Aorta (tissue), 5 donors: Measurements from ENCODE around the gene SCART1. TPM values are rescaled to one million over a fixed set of nuclear protein-coding genes. Genes with fewer than 3 reads are reported as not detected.
"Not testable (repeated sequence)": the region's sequence is repeated elsewhere in the genome, so short reads cannot be mapped to it uniquely, and the experiment has no call there.

Experiments
- ATAC-seq: fragments of 200-7000 bp; cut with Tn5 transposase; one replicate; pipeline ENCODE4 v1.9.1; 2022; ENCODE audit warnings: moderate library complexity; ENCODE audit not compliant: low FRiP score
- DNase-seq, 2 donors: peaks; one replicate each; pipeline ENCODE4 v3.0.0-alpha.2; 2020
- H3K27ac ChIP-seq, 2 donors: one replicate each; pipeline ENCODE4 v1.5.1; 2013; ENCODE audit warnings: low read length in 2 of 2, mild to moderate bottlenecking in 2 of 2, moderate library complexity in 2 of 2, control low read depth in 1 of 2, inconsistent platforms in 1 of 2, low read depth in 1 of 2
- H3K27me3 ChIP-seq, 2 donors: one replicate each; pipeline ENCODE4 v1.6.1; 2013; ENCODE audit warnings: control low read depth in 1 of 2, low read length in 1 of 2, mild to moderate bottlenecking in 1 of 2, moderate library complexity in 1 of 2; ENCODE audit not compliant: insufficient read depth in 2 of 2, control insufficient read depth in 1 of 2
- H3K36me3 ChIP-seq, 2 donors: one replicate each; pipeline ENCODE4 v1.6.1; 2013; ENCODE audit warnings: control low read depth in 1 of 2, low read length in 1 of 2, mild to moderate bottlenecking in 1 of 2; ENCODE audit not compliant: insufficient read depth in 2 of 2, control insufficient read depth in 1 of 2
- H3K4me1 ChIP-seq, 2 donors: one replicate each; pipeline ENCODE4 v1.6.1; 2013; ENCODE audit warnings: low read length in 2 of 2, control low read depth in 1 of 2, mild to moderate bottlenecking in 1 of 2, moderate library complexity in 1 of 2; ENCODE audit not compliant: insufficient read depth in 2 of 2, control insufficient read depth in 1 of 2
- H3K4me3 ChIP-seq, 2 donors: one replicate each; pipeline ENCODE4 v1.5.1; 2013; ENCODE audit warnings: low read length in 2 of 2, control low read depth in 1 of 2, mild to moderate bottlenecking in 1 of 2
- H3K9me3 ChIP-seq: one replicate; pipeline ENCODE4 v1.6.1; 2013; ENCODE audit warnings: mild to moderate bottlenecking, low read length; ENCODE audit not compliant: control insufficient read depth
- WGBS, 2 donors: extraction: QIAGEN DNeasy Blood & Tissue Kit; methylation state at CpG; one replicate each; pipeline ENCODE4 v1.1.7; 2013; 5-methylcytosine and 5-hydroxymethylcytosine counted together
- intact Hi-C, 2 donors: fragments of 100-400 bp; cut with DNase I; formaldehyde crosslinking; loops; one replicate each; pipeline versions ENCODE4 v1.14.2 to v1.15.0; 2022
- polyA plus RNA-seq, 2 donors: library from polyadenylated mRNA; stranded (reverse); fragments of 200-250 nt; gene quantifications; one replicate each; pipeline ENCODE4 v1.2.3, GENCODE V29; 2013
- total RNA-seq, 2 donors: library from RNA; stranded (reverse); fragmentation: NEBNext Ultra II Directional; extraction: Animal tissue kit (Norgen Biotek cat#: 25700); gene quantifications; one replicate each; pipeline ENCODE4 v1.2.1, GENCODE V29; 2021
- donor health status: healthy with polysubstance abuse.
- donor health status: Bipolar disorder and iron deficiency.
- donor health status: DM: no; HTN: no; CAD: no.
- donor health status: DM: no; HTN: no; CAD: no.
- donor health status: DM: yes; HTN: yes; CAD: no.

Gene SCART1
- total and polyA plus RNA-seq, 4 donors = 2.4 to 7.3 (median 5.4) TPM; not detected in 1

- Histone ChIP-seq H3K4me1 (no peaks in the 10 kb centered on the region), H3K27me3 (no peaks in the 10 kb centered on the region), H3K4me3 (no peak overlapping the region), H3K27ac (no peak overlapping the region), H3K36me3 (no peaks in the 10 kb centered on the region), H3K9me3 (no peaks in the 10 kb centered on the region)
- WGBS, 2 donors = 93% methylated on average over 6 to 7 of the region's 7 CpGs
- intact Hi-C loops = no loop called here
- DNase-seq (no peak), ATAC-seq (no peak)
These were observed 12.3 kb downstream of the SCART1 start for GRCh38 chr10:133465950-133466474.

- no peaks in the 10 kb centered on the region for H3K27me3 ChIP-seq
- DNase-seq = no peak
- 87 to 93% methylated on average over 7 of the region's 7 CpGs for WGBS, 2 donors
These were observed 13.0 kb downstream of the SCART1 start for GRCh38 chr10:133466683-133467275.

GRCh38 chr10:133467286-133467911 lies 13.7 kb downstream of the SCART1 start:
- Histone ChIP-seq H3K36me3 (no peaks in the 10 kb centered on the region), H3K27me3 (no peaks in the 10 kb centered on the region), H3K27ac (no peak overlapping the region), H3K4me3 (no peak overlapping the region), H3K9me3 (no peaks in the 10 kb centered on the region), H3K4me1 (no peaks in the 10 kb centered on the region)
- DNase-seq (peak in 1 of 2 donors; percentile 69), ATAC-seq (no peak)
- 92% methylated on average over 17 of the region's 17 CpGs for WGBS, 2 donors
- intact Hi-C loops = no loop called here

More at GRCh38 chr10:133466683-133467275, 13.0 kb downstream of the SCART1 start:
- Histone ChIP-seq H3K36me3 (no peaks in the 10 kb centered on the region), H3K4me1 (no peaks in the 10 kb centered on the region), H3K27ac (no peak overlapping the region), H3K9me3 (no peaks in the 10 kb centered on the region), H3K4me3 (no peak overlapping the region)
- ATAC-seq = no peak
- intact Hi-C loops = no loop called here

GRCh38 chr10:133469205-133469604 lies 15.5 kb downstream of the SCART1 start:
- whole genome bisulfite sequencing, 2 donors = 84 to 86% methylated on average over 3 of the region's 3 CpGs

GRCh38 chr10:133471300-133472109 lies 17.8 kb downstream of the SCART1 start:
- ATAC-seq (no peak), DNase-seq (no peak)
- Histone ChIP-seq H3K27me3 (no peaks in the 10 kb centered on the region), H3K36me3 (no peaks in the 10 kb centered on the region), H3K4me3 (no peak overlapping the region), H3K27ac (no peak overlapping the region), H3K4me1 (no peaks in the 10 kb centered on the region), H3K9me3 (no peaks in the 10 kb centered on the region)
- intact Hi-C loops = no loop called here
- 76 to 83% methylated on average over 7 of the region's 7 CpGs for WGBS, 2 donors

More at GRCh38 chr10:133469205-133469604, 15.5 kb downstream of the SCART1 start:
- H3K4me1 ChIP-seq, H3K36me3 ChIP-seq, H3K27me3 ChIP-seq, intact Hi-C loops, H3K4me3 ChIP-seq, H3K9me3 ChIP-seq, H3K27ac ChIP-seq, ATAC-seq, DNase-seq: not testable (repeated sequence)

- Histone ChIP-seq H3K9me3 (no peaks in the 10 kb centered on the region), H3K27me3 (no peaks in the 10 kb centered on the region), H3K4me3 (no peak overlapping the region), H3K36me3 (no peaks in the 10 kb centered on the region), H3K27ac (no peak overlapping the region), H3K4me1 (no peaks in the 10 kb centered on the region)
- no peak for DNase-seq
- ATAC-seq = no peak
- 64% methylated on average over 4 of the region's 4 CpGs for WGBS, 2 donors
- intact Hi-C loops = no loop called here
These were observed 19.5 kb downstream of the SCART1 start for GRCh38 chr10:133473270-133473669.

- H3K9me3 ChIP-seq = no peaks in the 10 kb centered on the region
- no peaks in the 10 kb centered on the region for H3K4me1 ChIP-seq
- intact Hi-C loops = no loop called here
- H3K36me3 ChIP-seq = no peaks in the 10 kb centered on the region
- no peaks in the 10 kb centered on the region for H3K27me3 ChIP-seq
- DNase-seq (no peak), ATAC-seq (no peak)
- WGBS, 2 donors = 75 to 84% methylated on average over 2 of the region's 2 CpGs
- H3K27ac ChIP-seq = no peak overlapping the region
- no peak overlapping the region for H3K4me3 ChIP-seq
These were observed 20.3 kb downstream of the SCART1 start for GRCh38 chr10:133474027-133474426.

GRCh38 chr10:133474665-133475424 lies 21.1 kb downstream of the SCART1 start:
- intact Hi-C loops = no loop called here
- H3K4me1 ChIP-seq = no peaks in the 10 kb centered on the region
- DNase-seq = no peak
- peak; percentile 19 for ATAC-seq
- H3K36me3 ChIP-seq = no peaks in the 10 kb centered on the region
- no peak overlapping the region for H3K27ac ChIP-seq
- WGBS, 2 donors = 90 to 93% methylated on average over 12 of the region's 12 CpGs
- no peaks in the 10 kb centered on the region for H3K9me3 ChIP-seq
- H3K4me3 ChIP-seq = no peak overlapping the region
- H3K27me3 ChIP-seq = no peaks in the 10 kb centered on the region
